Measurements from ENCODE around the gene MMP17.

Gene MMP17

GRCh38 chr12:131834798-131835615 lies 6.8 kb downstream of the MMP17 start:
- TF ChIP-seq, protein P1, sequence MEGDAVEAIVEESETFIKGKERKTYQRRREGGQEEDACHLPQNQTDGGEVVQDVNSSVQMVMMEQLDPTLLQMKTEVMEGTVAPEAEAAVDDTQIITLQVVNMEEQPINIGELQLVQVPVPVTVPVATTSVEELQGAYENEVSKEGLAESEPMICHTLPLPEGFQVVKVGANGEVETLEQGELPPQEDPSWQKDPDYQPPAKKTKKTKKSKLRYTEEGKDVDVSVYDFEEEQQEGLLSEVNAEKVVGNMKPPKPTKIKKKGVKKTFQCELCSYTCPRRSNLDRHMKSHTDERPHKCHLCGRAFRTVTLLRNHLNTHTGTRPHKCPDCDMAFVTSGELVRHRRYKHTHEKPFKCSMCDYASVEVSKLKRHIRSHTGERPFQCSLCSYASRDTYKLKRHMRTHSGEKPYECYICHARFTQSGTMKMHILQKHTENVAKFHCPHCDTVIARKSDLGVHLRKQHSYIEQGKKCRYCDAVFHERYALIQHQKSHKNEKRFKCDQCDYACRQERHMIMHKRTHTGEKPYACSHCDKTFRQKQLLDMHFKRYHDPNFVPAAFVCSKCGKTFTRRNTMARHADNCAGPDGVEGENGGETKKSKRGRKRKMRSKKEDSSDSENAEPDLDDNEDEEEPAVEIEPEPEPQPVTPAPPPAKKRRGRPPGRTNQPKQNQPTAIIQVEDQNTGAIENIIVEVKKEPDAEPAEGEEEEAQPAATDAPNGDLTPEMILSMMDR (IDR thresholded peaks at IDR 0.05), result no peak
- no peak overlapping the region for H3K4me3 ChIP-seq
- no peak overlapping the region for H3K27ac ChIP-seq
- no peak for DNase-seq (ENCODE audit: low spot score)

GRCh38 chr12:131835616-131836171 lies 7.5 kb downstream of the MMP17 start:
- no peak overlapping the region for H3K4me3 ChIP-seq
- DNase-seq (ENCODE audit: low spot score), result no peak

GRCh38 chr12:131836193-131836592 lies 8.0 kb downstream of the MMP17 start:
- TF ChIP-seq, protein P1 (IDR thresholded peaks at IDR 0.05), result no peak
- H3K27ac ChIP-seq, result no peak overlapping the region
- DNase-seq (ENCODE audit: low spot score), result no peak
- no peak overlapping the region for H3K4me3 ChIP-seq

More at GRCh38 chr12:131835616-131836171, 7.5 kb downstream of the MMP17 start:
- no peak overlapping the region for H3K27ac ChIP-seq
- TF ChIP-seq, protein P1 (IDR thresholded peaks at IDR 0.05), result no peak

- no peak for DNase-seq (ENCODE audit: low spot score)
- Histone ChIP-seq H3K27ac (no peak overlapping the region), H3K4me3 (no peak overlapping the region)
- TF ChIP-seq, protein P1 (IDR thresholded peaks at IDR 0.05), result no peak
Measured at GRCh38 chr12:131836714-131837397, 8.7 kb downstream of the MMP17 start.

DNA sequence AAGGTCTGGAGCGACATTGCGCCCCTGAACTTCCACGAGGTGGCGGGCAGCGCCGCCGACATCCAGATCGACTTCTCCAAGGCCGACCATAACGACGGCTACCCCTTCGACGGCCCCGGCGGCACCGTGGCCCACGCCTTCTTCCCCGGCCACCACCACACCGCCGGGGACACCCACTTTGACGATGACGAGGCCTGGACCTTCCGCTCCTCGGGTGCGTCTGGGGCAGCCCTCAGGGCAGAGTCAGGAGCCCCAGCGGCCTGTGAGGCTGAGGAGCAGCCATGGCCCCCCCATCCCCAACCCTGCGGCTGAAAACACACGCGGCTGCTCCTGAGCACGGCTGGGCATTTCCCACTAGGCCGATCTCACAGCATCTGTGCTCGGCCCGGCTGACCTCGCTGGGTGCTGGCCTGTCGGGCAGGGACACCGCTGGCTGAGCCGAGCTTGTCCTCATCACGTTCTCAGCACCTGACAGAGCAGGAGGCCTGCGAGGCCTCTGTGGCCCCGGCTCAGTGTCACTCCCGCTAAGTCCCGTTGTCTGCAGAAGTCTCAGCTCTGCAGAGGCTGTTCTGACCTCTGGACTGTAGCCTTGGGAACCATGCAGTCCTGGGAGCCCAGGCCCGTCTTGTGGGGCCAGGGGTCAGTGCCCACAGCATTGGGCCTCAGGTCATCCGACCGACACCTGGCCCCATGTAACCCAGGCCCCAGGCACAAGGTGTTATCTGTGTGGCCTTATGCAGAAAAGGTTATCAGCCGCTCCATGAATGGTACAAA lies 12.6 kb downstream of the MMP17 start:
- TF ChIP-seq, protein P1 (IDR thresholded peaks at IDR 0.05), result no peak
- no peak overlapping the region for H3K27ac ChIP-seq
- no peak for DNase-seq (ENCODE audit: low spot score)
- no peak overlapping the region for H3K4me3 ChIP-seq

- no peak for DNase-seq (ENCODE audit: low spot score)
- H3K27ac ChIP-seq, result no peak overlapping the region
- no peak overlapping the region for H3K4me3 ChIP-seq
- TF ChIP-seq, protein P1 (IDR thresholded peaks at IDR 0.05), result no peak
Measured at GRCh38 chr12:131841547-131841946, 13.4 kb downstream of the MMP17 start.

All from coronary artery (tissue), 2 donors.